Sigmoid colon (tissue), 7 donors: Measurements from ENCODE around the gene KATNBL1. TPM values are rescaled to one million over a fixed set of nuclear protein-coding genes. Genes with fewer than 3 reads are reported as not detected.

Experiments used
- DNase-seq: peaks from one replicate; pipeline ENCODE4 v3.0.0-alpha.2; 2019
- H3K27ac ChIP-seq, 4 donors: fragments of 200-600 bp; sonication (generic); one replicate each; pipeline ENCODE4 v1.5.1; 2016 to 2019; ENCODE audit warnings: mild to moderate bottlenecking in 1 of 4
- H3K27me3 ChIP-seq, 3 donors: fragments of 200-600 bp; sonication (generic); one replicate each; pipeline ENCODE4 v1.5.1; 2019; ENCODE audit warnings: mild to moderate bottlenecking in 1 of 3
- H3K36me3 ChIP-seq, 4 donors: fragments of 200-600 bp; sonication (generic); one replicate each; pipeline ENCODE4 v1.5.1; 2016 to 2019
- H3K4me1 ChIP-seq, 4 donors: fragments of 200-600 bp; sonication (generic); one replicate each; pipeline ENCODE4 v1.5.1; 2017 to 2019
- H3K4me3 ChIP-seq, 4 donors: fragments of 200-600 bp; sonication (generic); one replicate each; pipeline ENCODE4 v1.5.1; 2017 to 2019; ENCODE audit warnings: mild to moderate bottlenecking in 2 of 4, moderate library complexity in 1 of 4
- H3K9me3 ChIP-seq, 4 donors: fragments of 200-600 bp in 3 of 4; sonication (generic) in 3 of 4; one replicate each; pipeline versions ENCODE4 v1.5.1 to v1.6.1; 2013 to 2019
- EP300 ChIP-seq, 4 donors: sonication (generic); formaldehyde crosslinking; IDR thresholded peaks; one replicate each; pipeline ENCODE4 v1.6.1; 2017; ENCODE audit warnings: antibody characterized with exemption in 4 of 4
- POLR2A ChIP-seq, 2 donors: fragments of 450-650 bp; IDR thresholded peaks; one replicate each; pipeline ENCODE4 v1.6.1; 2016; ENCODE audit warnings: antibody characterized with exemption in 2 of 2, mild to moderate bottlenecking in 2 of 2, moderate library complexity in 2 of 2
- POLR2AphosphoS5 ChIP-seq, 4 donors: sonication (generic); formaldehyde crosslinking; IDR thresholded peaks; one replicate each; pipeline ENCODE4 v1.6.1; 2017; ENCODE audit warnings: antibody characterized with exemption in 4 of 4
- WGBS, 2 donors: extraction: QIAGEN DNeasy Blood & Tissue Kit; methylation state at CpG; one replicate each; pipeline ENCODE4 v1.1.7; 2013; 5-methylcytosine and 5-hydroxymethylcytosine counted together
- intact Hi-C: fragments of 100-400 bp; cut with DNase I; formaldehyde crosslinking; loops from one replicate; pipeline ENCODE4 v1.15.1; 2023
- polyA plus RNA-seq, 3 donors: library from polyadenylated mRNA; stranded (reverse); fragments of 200-250 nt; gene quantifications; one replicate each; pipeline ENCODE4 v1.2.3, GENCODE V29; 2013
- total RNA-seq, 4 donors: library from RNA; depleted of rRNA; stranded (reverse); fragments of >200 nt; gene quantifications; one replicate each; pipeline ENCODE4 v1.1.0, GENCODE V29; 2016
- TF ChIP-seq, protein P1 (sequence below), 4 experiments: fragments of 450-650 bp in 3 of 4; fragments of 200-600 bp in 1 of 4; IDR thresholded peaks; one replicate each; pipeline ENCODE4 v1.5.1; 2016 to 2019; ENCODE audit warnings: antibody characterized with exemption in 4 of 4, mild to moderate bottlenecking in 3 of 4, moderate library complexity in 2 of 4
- donor health status: healthy with polysubstance abuse.
- donor health status: Bipolar disorder and iron deficiency.
- donor health status: healthy.

Gene KATNBL1
- total and polyA plus RNA-seq, 7 donors = 15.7 to 88.9 (median 39.5) TPM

DNA sequence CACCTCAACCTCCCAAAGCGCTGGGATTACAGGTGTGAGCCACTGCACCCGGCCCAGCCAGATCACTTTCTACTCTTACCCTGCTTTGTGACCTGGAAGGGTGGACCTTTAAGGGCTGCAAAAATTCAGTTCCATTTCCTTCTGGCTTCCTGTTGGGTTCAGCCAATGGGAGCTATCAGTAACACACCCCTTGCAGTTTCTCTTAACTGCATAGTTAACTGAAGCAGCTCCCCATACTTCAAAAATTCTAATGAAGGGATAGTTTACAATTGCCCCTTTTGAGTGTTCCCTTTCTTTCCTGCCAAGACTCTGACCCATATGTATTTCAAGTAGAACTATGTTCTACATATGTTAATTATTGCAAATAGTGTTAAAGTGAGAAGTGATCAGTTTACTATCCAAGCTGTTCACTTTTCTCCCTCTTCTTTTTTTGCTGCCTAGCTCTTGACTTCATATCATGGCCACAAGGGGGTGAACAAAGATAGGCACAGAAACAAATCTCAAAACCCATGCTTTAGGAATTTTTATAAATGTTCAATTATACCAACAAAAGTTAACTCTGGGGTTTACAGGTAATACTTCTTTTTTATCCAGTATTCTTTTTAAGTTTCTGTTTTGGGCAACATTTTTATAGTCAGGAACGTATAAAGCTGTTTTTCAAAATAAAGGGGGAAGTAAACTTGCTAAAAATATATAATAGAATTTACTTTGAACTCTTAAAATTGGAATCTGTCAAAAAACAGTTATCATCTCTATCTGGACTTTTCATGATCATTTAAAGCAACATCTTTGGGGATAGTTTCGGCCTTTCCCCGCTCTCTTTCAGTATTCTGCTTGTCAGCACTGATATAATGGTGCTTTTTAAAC, 99.9 kb downstream of the KATNBL1 start:
- no peak for DNase-seq
- intact Hi-C loops = loop anchor here (10.0 kb wide), 1 partner anchor 475 kb away; the partner anchor contains the start of gene GOLGA8B
- no peaks in the 10 kb centered on the region for H3K9me3 ChIP-seq
- TF ChIP-seq EP300 (IDR thresholded peaks at IDR 0.05) = no peak
- TF ChIP-seq, protein P1, sequence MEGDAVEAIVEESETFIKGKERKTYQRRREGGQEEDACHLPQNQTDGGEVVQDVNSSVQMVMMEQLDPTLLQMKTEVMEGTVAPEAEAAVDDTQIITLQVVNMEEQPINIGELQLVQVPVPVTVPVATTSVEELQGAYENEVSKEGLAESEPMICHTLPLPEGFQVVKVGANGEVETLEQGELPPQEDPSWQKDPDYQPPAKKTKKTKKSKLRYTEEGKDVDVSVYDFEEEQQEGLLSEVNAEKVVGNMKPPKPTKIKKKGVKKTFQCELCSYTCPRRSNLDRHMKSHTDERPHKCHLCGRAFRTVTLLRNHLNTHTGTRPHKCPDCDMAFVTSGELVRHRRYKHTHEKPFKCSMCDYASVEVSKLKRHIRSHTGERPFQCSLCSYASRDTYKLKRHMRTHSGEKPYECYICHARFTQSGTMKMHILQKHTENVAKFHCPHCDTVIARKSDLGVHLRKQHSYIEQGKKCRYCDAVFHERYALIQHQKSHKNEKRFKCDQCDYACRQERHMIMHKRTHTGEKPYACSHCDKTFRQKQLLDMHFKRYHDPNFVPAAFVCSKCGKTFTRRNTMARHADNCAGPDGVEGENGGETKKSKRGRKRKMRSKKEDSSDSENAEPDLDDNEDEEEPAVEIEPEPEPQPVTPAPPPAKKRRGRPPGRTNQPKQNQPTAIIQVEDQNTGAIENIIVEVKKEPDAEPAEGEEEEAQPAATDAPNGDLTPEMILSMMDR (IDR thresholded peaks at IDR 0.05) = peak in 2 of 4 experiments; percentile 10 to 38
- no peaks in the 10 kb centered on the region for H3K4me1 ChIP-seq
- whole genome bisulfite sequencing, 2 donors = 66 to 76% methylated on average over 5 of the region's 5 CpGs
- H3K27me3 ChIP-seq = peaks cover 0 to 5% (median 0%) of the 10 kb centered on the region in 3 donors
- H3K27ac ChIP-seq = no peak overlapping the region
- no peaks in the 10 kb centered on the region for H3K36me3 ChIP-seq
- H3K4me3 ChIP-seq = no peak overlapping the region

DNA sequence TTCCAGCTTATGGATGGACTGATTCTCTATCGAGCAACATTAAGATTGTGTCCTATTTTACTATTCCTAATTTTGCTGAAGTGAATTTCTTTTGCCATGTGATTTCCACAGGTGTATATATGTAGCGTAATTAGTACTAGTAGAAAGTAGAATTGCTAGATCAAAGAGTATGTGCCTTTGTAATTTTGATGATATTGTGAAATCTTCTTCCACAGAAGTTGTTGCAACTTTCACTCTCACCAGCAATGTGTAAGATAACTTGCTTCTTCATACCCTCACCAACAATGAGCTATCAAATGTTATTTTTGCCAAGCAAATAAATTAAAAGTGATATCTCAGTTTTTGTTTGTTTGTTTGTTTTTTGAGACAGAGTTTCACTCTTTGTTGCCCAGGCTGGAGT, 102.6 kb downstream of the KATNBL1 start:
- intact Hi-C loops = loop anchor here (10.0 kb wide), 1 partner anchor 477 kb away; the partner anchor contains the start of gene GOLGA8B
- Histone ChIP-seq H3K9me3 (no peaks in the 10 kb centered on the region), H3K4me1 (peaks cover under 1 to 8% (median 5%) of the 10 kb centered on the region in 4 donors), H3K27ac (no peak overlapping the region), H3K27me3 (no peaks in the 10 kb centered on the region), H3K36me3 (no peaks in the 10 kb centered on the region), H3K4me3 (no peak overlapping the region)
- WGBS, 2 donors = 91 to 95% methylated on average over 2 of the region's 2 CpGs
- no peak for TF ChIP-seq EP300 (IDR thresholded peaks at IDR 0.05)
- no peak for TF ChIP-seq POLR2A (IDR thresholded peaks at IDR 0.05)
- TF ChIP-seq POLR2AphosphoS5 (IDR thresholded peaks at IDR 0.05) = no peak
- TF ChIP-seq, protein P1 (IDR thresholded peaks at IDR 0.05) = no peak
- no peak for DNase-seq

DNA sequence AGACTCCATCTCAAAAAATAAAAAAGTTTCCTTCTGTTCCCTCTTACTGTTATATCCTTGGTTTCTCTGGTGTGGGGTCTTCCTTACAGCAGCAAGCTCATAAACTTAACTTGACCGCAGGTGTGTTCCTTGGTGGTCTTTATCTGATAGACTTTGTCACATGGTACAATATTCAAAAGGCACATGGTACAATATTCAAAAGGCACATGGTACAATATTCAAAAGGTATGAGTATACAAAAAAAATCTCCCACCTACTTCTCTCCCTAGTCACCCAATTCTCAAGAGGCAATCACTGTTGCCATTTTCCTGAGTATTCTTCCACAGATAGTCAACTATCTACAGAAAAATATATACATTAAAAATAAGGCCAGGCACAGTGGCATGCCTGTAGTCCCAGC, 103.5 kb downstream of the KATNBL1 start:
- Histone ChIP-seq H3K27me3 (no peaks in the 10 kb centered on the region), H3K4me3 (no peak overlapping the region), H3K9me3 (no peaks in the 10 kb centered on the region), H3K4me1 (peaks cover 4 to 8% (median 5%) of the 10 kb centered on the region in 4 donors), H3K36me3 (no peaks in the 10 kb centered on the region), H3K27ac (no peak overlapping the region)
- TF ChIP-seq POLR2A (IDR thresholded peaks at IDR 0.05) = no peak
- no peak for TF ChIP-seq EP300 (IDR thresholded peaks at IDR 0.05)
- TF ChIP-seq, protein P1 (IDR thresholded peaks at IDR 0.05) = no peak
- no peak for TF ChIP-seq POLR2AphosphoS5 (IDR thresholded peaks at IDR 0.05)
- intact Hi-C loops = loop anchor here (10.0 kb wide), 1 partner anchor 478 kb away; the partner anchor contains the start of gene GOLGA8B
- WGBS, 2 donors = 94 to 96% methylated on average over 1 of the region's 1 CpG
- no peak for DNase-seq

DNA sequence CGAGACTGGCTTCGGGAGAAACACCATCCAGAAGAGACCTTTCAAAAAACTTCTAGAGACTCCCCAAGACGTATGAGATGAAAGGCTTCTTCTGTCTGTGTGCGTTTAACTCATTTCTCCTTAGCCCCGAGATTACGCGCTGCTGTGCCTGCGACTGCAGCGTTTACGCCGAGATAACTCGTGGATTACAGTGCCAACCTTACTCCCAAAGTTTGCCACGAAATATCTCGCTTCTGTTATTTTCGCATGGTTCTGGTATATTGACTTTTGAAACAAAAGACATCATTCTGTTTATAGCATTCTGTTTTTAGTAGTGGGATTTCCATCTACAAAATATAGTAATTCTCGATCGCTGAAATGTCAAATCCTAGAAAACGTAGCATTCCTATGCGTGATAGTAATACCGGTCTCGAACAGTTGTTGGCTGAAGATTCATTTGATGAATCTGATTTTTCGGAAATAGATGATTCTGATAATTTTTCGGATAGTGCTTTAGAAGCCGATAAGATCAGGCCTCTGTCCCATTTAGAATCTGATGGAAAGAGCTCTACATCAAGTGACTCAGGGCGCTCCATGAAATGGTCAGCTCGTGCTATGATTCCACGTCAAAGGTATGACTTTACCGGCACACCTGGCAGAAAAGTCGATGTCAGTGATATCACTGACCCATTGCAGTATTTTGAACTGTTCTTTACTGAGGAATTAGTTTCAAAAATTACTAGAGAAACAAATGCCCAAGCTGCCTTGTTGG, 107.5 kb downstream of the KATNBL1 start:
- H3K4me1 ChIP-seq = peaks cover 4 to 30% (median 24%) of the 10 kb centered on the region in 4 donors
- no peaks in the 10 kb centered on the region for H3K9me3 ChIP-seq
- peak overlapping the region; percentile 81 to 89 (median 86) for H3K27ac ChIP-seq
- no peaks in the 10 kb centered on the region for H3K27me3 ChIP-seq
- TF ChIP-seq, protein P1 (IDR thresholded peaks at IDR 0.05) = no peak
- TF ChIP-seq POLR2AphosphoS5 (IDR thresholded peaks at IDR 0.05) (no peak), POLR2A (IDR thresholded peaks at IDR 0.05) (no peak)
- DNase-seq = no peak
- 28 to 34% methylated on average over 29 of the region's 29 CpGs for WGBS, 2 donors
- intact Hi-C loops = loop anchor here (10.0 kb wide), 1 partner anchor 482 kb away; the partner anchor contains the start of gene GOLGA8B
- peak overlapping the region; percentile 65 to 89 (median 72) for H3K4me3 ChIP-seq
- H3K36me3 ChIP-seq = no peaks in the 10 kb centered on the region
